Mononuclear cell (primary cell): ENCODE results near the gene MOB2. TPM values are rescaled to one million over a fixed set of nuclear protein-coding genes. Genes with fewer than 3 reads are reported as not detected.

Source experiments
- H3K27me3 ChIP-seq: 2 replicates; pipeline ENCODE4 v1.6.0; 2011; ENCODE audit warnings: low read length, control low read depth; ENCODE audit not compliant: insufficient read depth
- H3K4me1 ChIP-seq: 2 replicates; pipeline ENCODE4 v1.5.1; 2011; ENCODE audit warnings: mild to moderate bottlenecking, low read length, control low read depth; ENCODE audit not compliant: insufficient read depth
- H3K4me3 ChIP-seq: 2 replicates; pipeline ENCODE4 v1.5.1; 2011; ENCODE audit warnings: mild to moderate bottlenecking, low read length, moderate library complexity
- H3K9me3 ChIP-seq: 2 replicates; pipeline ENCODE4 v1.5.1; 2011; ENCODE audit warnings: low read depth, mild to moderate bottlenecking, control low read depth, low read length
- total RNA-seq: library from RNA; depleted of rRNA; stranded (reverse); fragments of >200 nt; gene quantifications from one replicate; pipeline ENCODE4 v1.2.3, GENCODE V29; 2012

The MOB2 gene
- total RNA-seq, 1 donor = 20.7 TPM

GRCh38 chr11:1501421-1502167 is 15.0 kb upstream of the MOB2 start:
- Histone ChIP-seq H3K27me3 (no peaks in the 10 kb centered on the region), H3K4me3 (no peak overlapping the region), H3K9me3 (no peaks in the 10 kb centered on the region), H3K4me1 (no peaks in the 10 kb centered on the region)

GRCh38 chr11:1500466-1501420 is 14.2 kb upstream of the MOB2 start:
- Histone ChIP-seq H3K4me3 (no peak overlapping the region), H3K9me3 (no peaks in the 10 kb centered on the region), H3K27me3 (no peaks in the 10 kb centered on the region), H3K4me1 (no peaks in the 10 kb centered on the region)

GRCh38 chr11:1499899-1500298 is 13.3 kb upstream of the MOB2 start:
- Histone ChIP-seq H3K9me3 (no peaks in the 10 kb centered on the region), H3K4me3 (no peak overlapping the region), H3K4me1 (no peaks in the 10 kb centered on the region), H3K27me3 (no peaks in the 10 kb centered on the region)

GRCh38 chr11:1499261-1499890 is 12.8 kb upstream of the MOB2 start:
- no peak overlapping the region for H3K4me3 ChIP-seq
- no peaks in the 10 kb centered on the region for H3K27me3 ChIP-seq

GRCh38 chr11:1498262-1498661 is 11.7 kb upstream of the MOB2 start:
- no peak overlapping the region for H3K4me3 ChIP-seq
- H3K9me3 ChIP-seq = no peaks in the 10 kb centered on the region
- no peaks in the 10 kb centered on the region for H3K27me3 ChIP-seq
- H3K4me1 ChIP-seq = peaks cover 7% of the 10 kb centered on the region

More at GRCh38 chr11:1499261-1499890, 12.8 kb upstream of the MOB2 start:
- H3K4me1 ChIP-seq = no peaks in the 10 kb centered on the region
- no peaks in the 10 kb centered on the region for H3K9me3 ChIP-seq

- H3K4me3 ChIP-seq = no peak overlapping the region
- H3K9me3 ChIP-seq = no peaks in the 10 kb centered on the region
- no peaks in the 10 kb centered on the region for H3K27me3 ChIP-seq
- peaks cover 8% of the 10 kb centered on the region for H3K4me1 ChIP-seq
These were observed 11.0 kb upstream of the MOB2 start for GRCh38 chr11:1497600-1497999.

GRCh38 chr11:1496761-1497095 is 10.1 kb upstream of the MOB2 start:
- Histone ChIP-seq H3K9me3 (no peaks in the 10 kb centered on the region), H3K27me3 (no peaks in the 10 kb centered on the region), H3K4me1 (peaks cover 8% of the 10 kb centered on the region), H3K4me3 (no peak overlapping the region)

- peaks cover 8% of the 10 kb centered on the region for H3K4me1 ChIP-seq
- H3K4me3 ChIP-seq = no peak overlapping the region
- no peaks in the 10 kb centered on the region for H3K9me3 ChIP-seq
- no peaks in the 10 kb centered on the region for H3K27me3 ChIP-seq
These were observed 9.6 kb upstream of the MOB2 start for GRCh38 chr11:1496091-1496760.

GRCh38 chr11:1494650-1495049 is 8.1 kb upstream of the MOB2 start:
- Histone ChIP-seq H3K9me3 (no peaks in the 10 kb centered on the region), H3K4me1 (peaks cover 8% of the 10 kb centered on the region), H3K27me3 (no peaks in the 10 kb centered on the region), H3K4me3 (no peak overlapping the region)

GRCh38 chr11:1493650-1494244 is 7.2 kb upstream of the MOB2 start:
- H3K4me1 ChIP-seq = peaks cover 8% of the 10 kb centered on the region

GRCh38 chr11:1491379-1491778 is 4.8 kb upstream of the MOB2 start:
- peaks cover 16% of the 10 kb centered on the region for H3K4me1 ChIP-seq
- no peaks in the 10 kb centered on the region for H3K27me3 ChIP-seq
- H3K9me3 ChIP-seq = no peaks in the 10 kb centered on the region
- no peak overlapping the region for H3K4me3 ChIP-seq

More at GRCh38 chr11:1493650-1494244, 7.2 kb upstream of the MOB2 start:
- Histone ChIP-seq H3K9me3 (no peaks in the 10 kb centered on the region), H3K27me3 (no peaks in the 10 kb centered on the region), H3K4me3 (no peak overlapping the region)

GRCh38 chr11:1490651-1491050 is 4.1 kb upstream of the MOB2 start:
- peaks cover 23% of the 10 kb centered on the region for H3K4me1 ChIP-seq
- H3K4me3 ChIP-seq = no peak overlapping the region
- no peaks in the 10 kb centered on the region for H3K27me3 ChIP-seq
- H3K9me3 ChIP-seq = no peaks in the 10 kb centered on the region

- Histone ChIP-seq H3K4me1 (peaks cover 19% of the 10 kb centered on the region), H3K4me3 (no peak overlapping the region), H3K9me3 (no peaks in the 10 kb centered on the region), H3K27me3 (no peaks in the 10 kb centered on the region)
These were observed 2.1 kb upstream of the MOB2 start for GRCh38 chr11:1488575-1489180.
